GM21528 (cell line): ENCODE results near the gene LZTS2.

ENCODE experiments used
- ATAC-seq: cut with Tn5 transposase; IDR thresholded peaks from one replicate; pipeline ENCODE4 v1.9.1; 2021; ENCODE audit warnings: mild to moderate bottlenecking, moderate library complexity; ENCODE audit not compliant: unreplicated experiment, low FRiP score

Gene LZTS2

GRCh38 chr10:101011517-101012423 is 12.2 kb downstream of the LZTS2 start:
- ATAC-seq: no peak

GRCh38 chr10:101012525-101013364 is 13.1 kb downstream of the LZTS2 start:
- peak; percentile 73 for ATAC-seq

- ATAC-seq: no peak
These were observed 13.8 kb downstream of the LZTS2 start for GRCh38 chr10:101013365-101013825.

GRCh38 chr10:101014230-101014884 is 14.7 kb downstream of the LZTS2 start:
- ATAC-seq: no peak

GRCh38 chr10:101014966-101015581 is 15.5 kb downstream of the LZTS2 start:
- ATAC-seq: no peak

GRCh38 chr10:101015582-101015973 is 16.0 kb downstream of the LZTS2 start:
- ATAC-seq: no peak

- no peak for ATAC-seq
These were observed 17.2 kb downstream of the LZTS2 start for GRCh38 chr10:101016814-101017213.

- no peak for ATAC-seq
These were observed 18.6 kb downstream of the LZTS2 start for GRCh38 chr10:101018118-101018599.

- ATAC-seq: no peak
These were observed 19.2 kb downstream of the LZTS2 start for GRCh38 chr10:101018600-101019439.

GRCh38 chr10:101019440-101019703 is 19.8 kb downstream of the LZTS2 start:
- ATAC-seq: no peak

GRCh38 chr10:101020427-101021075 is 20.9 kb downstream of the LZTS2 start:
- ATAC-seq: no peak

- no peak for ATAC-seq
These were observed 21.6 kb downstream of the LZTS2 start for GRCh38 chr10:101021239-101021638.

GRCh38 chr10:101021692-101022251 is 22.2 kb downstream of the LZTS2 start:
- ATAC-seq: no peak

- no peak for ATAC-seq
These were observed 23.5 kb downstream of the LZTS2 start for GRCh38 chr10:101022967-101023705.

- ATAC-seq: no peak
These were observed 27.6 kb downstream of the LZTS2 start for GRCh38 chr10:101027106-101027720.

GRCh38 chr10:101028446-101029337 is 29.1 kb downstream of the LZTS2 start:
- ATAC-seq: no peak
